CD4-positive, alpha-beta T cell (primary cell): ENCODE data around the gene EDAR. TPM values are rescaled to one million over a fixed set of nuclear protein-coding genes. Genes with fewer than 3 reads are reported as not detected.
A peak's percentile ranks its signal among the peaks of the same experiment; 100 is the strongest.

Source experiments
- ATAC-seq: fragments of 200-7000 bp; cut with Tn5 transposase; one replicate; pipeline ENCODE4 v1.10.0; 2022; ENCODE audit warnings: mild to moderate bottlenecking; ENCODE audit not compliant: poor library complexity
- CTCF ChIA-PET: fragments of 350-600 bp; sonication (Branson Sonifier 250); formaldehyde crosslinking; loops from one replicate; lab custom pipeline; 2021; ENCODE audit warnings: antibody characterized with exemption, inconsistent platforms; lab: Charles Lee
- POLR2A ChIA-PET: fragments of 350-600 bp; sonication (Branson Sonifier 250); formaldehyde crosslinking; loops from one replicate; lab custom pipeline; 2021; ENCODE audit warnings: antibody characterized with exemption, inconsistent platforms; lab: Charles Lee
- DNase-seq, 14 experiments: peaks; one replicate each; pipeline ENCODE4 v3.0.0-alpha.2; 2013 to 2020; ENCODE audit warnings: mixed read lengths in 2 of 14
- H3K27ac ChIP-seq, 2 donors: one replicate each; pipeline versions ENCODE4 v1.5.1 to v1.7.0; 2013; ENCODE audit warnings: low read length in 2 of 2, low read depth in 1 of 2, mild to moderate bottlenecking in 1 of 2
- H3K27me3 ChIP-seq, 2 experiments: 1 replicate in 1 of 2; 2 replicates in 1 of 2; pipeline versions ENCODE4 v1.6.1 to v1.7.0; 2013; ENCODE audit warnings: low read length in 2 of 2, control low read depth in 1 of 2, mild to moderate bottlenecking in 1 of 2, moderate library complexity in 1 of 2; ENCODE audit not compliant: insufficient read depth in 2 of 2, control insufficient read depth in 1 of 2
- H3K36me3 ChIP-seq: one replicate; pipeline ENCODE4 v1.6.1; 2013; ENCODE audit warnings: low read length, control low read depth; ENCODE audit not compliant: insufficient read depth
- H3K4me1 ChIP-seq: one replicate; pipeline ENCODE4 v1.6.1; 2013; ENCODE audit warnings: low read length, control low read depth; ENCODE audit not compliant: insufficient read depth
- H3K4me3 ChIP-seq: one replicate; pipeline ENCODE4 v1.5.1; 2013; ENCODE audit warnings: mild to moderate bottlenecking, low read length, moderate library complexity
- H3K9me3 ChIP-seq, 2 experiments: 1 replicate in 1 of 2; 2 replicates in 1 of 2; pipeline versions ENCODE4 v1.6.1 to v1.7.0; 2013; ENCODE audit warnings: low read length in 2 of 2, mild to moderate bottlenecking in 2 of 2, control low read depth in 1 of 2, moderate library complexity in 1 of 2; ENCODE audit not compliant: control insufficient read depth in 1 of 2, insufficient read depth in 1 of 2
- H3K27ac Mint-ChIP-seq: one replicate; pipeline ENCODE4 v1.8.0; 2020; ENCODE audit warnings: mixed read lengths
- H3K27me3 Mint-ChIP-seq: one replicate; pipeline ENCODE4 v1.8.0; 2021; ENCODE audit warnings: mixed read lengths
- H3K36me3 Mint-ChIP-seq: one replicate; pipeline ENCODE4 v1.8.0; 2021; ENCODE audit warnings: low read depth, mixed read lengths
- H3K4me1 Mint-ChIP-seq: one replicate; pipeline ENCODE4 v1.8.0; 2021; ENCODE audit warnings: low read depth, mixed read lengths
- H3K4me3 Mint-ChIP-seq: one replicate; pipeline ENCODE4 v1.8.0; 2020; ENCODE audit warnings: mild to moderate bottlenecking, mixed read lengths
- H3K9me3 Mint-ChIP-seq: one replicate; pipeline ENCODE4 v1.8.0; 2020; ENCODE audit warnings: mixed read lengths
- intact Hi-C, 2 experiments: fragments of 100-400 bp; cut with DNase I in 1 of 2; cut with micrococcal nuclease in 1 of 2; formaldehyde crosslinking; loops; one replicate each; pipeline versions ENCODE4 v1.15.1 to v1.9.0; 2023 to 2025; cut with DNase I, micrococcal nuclease
- total RNA-seq, 174 experiments: library from RNA in 2 of 174; stranded (reverse) in 2 of 174; gene quantifications; one replicate each; pipeline ENCODE4 v1.2.3 and lab custom pipeline; 2021 to 2026
- TF ChIP-seq, protein P1 (sequence below): fragments of 200-600 bp; IDR thresholded peaks from one replicate; pipeline ENCODE4 v1.8.0; 2022; ENCODE audit warnings: antibody characterized with exemption, mild to moderate bottlenecking

The EDAR gene
- total RNA-seq, 2 experiments from 2014 or later = 9.4 to 10.3 TPM

DNA sequence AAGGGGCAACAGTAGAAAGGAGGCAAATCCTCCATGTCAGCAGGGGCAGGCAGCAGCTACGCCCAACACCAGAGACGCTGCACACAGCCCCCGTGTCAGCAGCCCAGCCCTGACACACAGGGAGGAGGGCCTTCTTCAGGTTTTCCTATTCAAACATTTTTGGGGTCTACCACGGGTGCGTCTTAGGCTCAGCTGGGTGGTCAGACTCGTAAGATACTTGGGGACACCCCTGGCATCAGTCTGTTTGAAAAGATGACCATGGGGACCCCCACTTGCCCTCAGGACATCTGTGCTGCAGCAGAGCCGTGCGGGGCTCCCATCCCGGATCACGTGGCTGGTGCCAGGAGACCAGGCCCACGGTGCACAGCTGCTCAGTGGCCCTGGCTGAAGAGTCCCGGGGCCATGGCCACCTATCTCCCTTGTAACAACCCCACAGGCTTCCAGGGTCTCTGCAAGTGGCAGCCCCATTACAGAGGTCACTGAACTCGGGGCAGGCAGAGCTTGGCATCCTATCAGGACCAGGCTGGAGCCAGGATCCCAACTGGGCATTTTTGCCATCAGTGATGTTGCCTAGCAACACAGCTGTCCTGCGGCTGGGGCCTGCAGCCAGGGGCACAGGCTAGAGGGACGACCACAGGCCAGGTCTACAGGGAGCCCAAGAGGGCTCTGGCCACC is 82.5 kb downstream of the EDAR start:
- Histone ChIP-seq H3K4me3 (no peak overlapping the region), H3K27me3 (no peaks in the 10 kb centered on the region), H3K27ac (no peak overlapping the region), H3K4me1 (no peaks in the 10 kb centered on the region), H3K9me3 (no peaks in the 10 kb centered on the region), H3K36me3 (peaks cover 14% of the 10 kb centered on the region)
- Mint-ChIP-seq H3K4me1 (no peaks in the 10 kb centered on the region), H3K4me3 (no peak overlapping the region), H3K9me3 (no peaks in the 10 kb centered on the region), H3K36me3 (peaks cover 94% of the 10 kb centered on the region), H3K27ac (no peak overlapping the region), H3K27me3 (no peaks in the 10 kb centered on the region)
- ATAC-seq (no peak), DNase-seq (no peak)
- ChIA-PET POLR2A (no interaction called here), CTCF (no interaction called here)
- TF ChIP-seq, protein P1, sequence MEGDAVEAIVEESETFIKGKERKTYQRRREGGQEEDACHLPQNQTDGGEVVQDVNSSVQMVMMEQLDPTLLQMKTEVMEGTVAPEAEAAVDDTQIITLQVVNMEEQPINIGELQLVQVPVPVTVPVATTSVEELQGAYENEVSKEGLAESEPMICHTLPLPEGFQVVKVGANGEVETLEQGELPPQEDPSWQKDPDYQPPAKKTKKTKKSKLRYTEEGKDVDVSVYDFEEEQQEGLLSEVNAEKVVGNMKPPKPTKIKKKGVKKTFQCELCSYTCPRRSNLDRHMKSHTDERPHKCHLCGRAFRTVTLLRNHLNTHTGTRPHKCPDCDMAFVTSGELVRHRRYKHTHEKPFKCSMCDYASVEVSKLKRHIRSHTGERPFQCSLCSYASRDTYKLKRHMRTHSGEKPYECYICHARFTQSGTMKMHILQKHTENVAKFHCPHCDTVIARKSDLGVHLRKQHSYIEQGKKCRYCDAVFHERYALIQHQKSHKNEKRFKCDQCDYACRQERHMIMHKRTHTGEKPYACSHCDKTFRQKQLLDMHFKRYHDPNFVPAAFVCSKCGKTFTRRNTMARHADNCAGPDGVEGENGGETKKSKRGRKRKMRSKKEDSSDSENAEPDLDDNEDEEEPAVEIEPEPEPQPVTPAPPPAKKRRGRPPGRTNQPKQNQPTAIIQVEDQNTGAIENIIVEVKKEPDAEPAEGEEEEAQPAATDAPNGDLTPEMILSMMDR = no peak
- intact Hi-C loops = no loop called here

DNA sequence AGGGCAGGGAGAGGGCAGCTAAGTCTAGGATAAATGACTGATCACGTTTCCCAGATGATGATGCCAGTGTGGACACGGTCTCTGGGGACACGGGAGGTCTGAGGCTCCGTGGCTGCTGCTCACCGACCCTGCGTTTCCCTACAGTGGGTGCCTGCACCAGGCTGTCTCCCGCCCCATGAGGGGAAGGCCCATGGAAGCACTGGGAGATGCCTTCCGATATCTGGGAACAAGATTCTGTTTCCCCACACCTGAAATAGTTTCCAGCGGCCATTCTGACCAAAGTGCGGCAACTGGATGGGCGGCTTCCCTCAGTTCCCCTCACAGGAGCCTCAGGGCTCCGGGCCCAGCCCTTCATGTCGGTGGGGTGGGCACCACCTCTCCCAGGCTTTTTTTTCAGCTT is 83.1 kb downstream of the EDAR start:
- DNase-seq = no peak
- no peak overlapping the region for H3K27ac ChIP-seq
- H3K4me1 Mint-ChIP-seq = no peaks in the 10 kb centered on the region
- H3K27ac Mint-ChIP-seq = no peak overlapping the region
- no peak for ATAC-seq
- H3K9me3 ChIP-seq = no peaks in the 10 kb centered on the region
- no peaks in the 10 kb centered on the region for H3K27me3 ChIP-seq
- intact Hi-C loops = no loop called here
- peaks cover 94% of the 10 kb centered on the region for H3K36me3 Mint-ChIP-seq
- H3K9me3 Mint-ChIP-seq = peaks cover 2% of the 10 kb centered on the region
- ChIA-PET CTCF (no interaction called here), POLR2A (no interaction called here)
- H3K36me3 ChIP-seq = peaks cover 14% of the 10 kb centered on the region
- H3K4me1 ChIP-seq = no peaks in the 10 kb centered on the region
- H3K4me3 Mint-ChIP-seq = no peak overlapping the region
- no peak overlapping the region for H3K4me3 ChIP-seq
- no peaks in the 10 kb centered on the region for H3K27me3 Mint-ChIP-seq
- TF ChIP-seq, protein P1 = no peak

DNA sequence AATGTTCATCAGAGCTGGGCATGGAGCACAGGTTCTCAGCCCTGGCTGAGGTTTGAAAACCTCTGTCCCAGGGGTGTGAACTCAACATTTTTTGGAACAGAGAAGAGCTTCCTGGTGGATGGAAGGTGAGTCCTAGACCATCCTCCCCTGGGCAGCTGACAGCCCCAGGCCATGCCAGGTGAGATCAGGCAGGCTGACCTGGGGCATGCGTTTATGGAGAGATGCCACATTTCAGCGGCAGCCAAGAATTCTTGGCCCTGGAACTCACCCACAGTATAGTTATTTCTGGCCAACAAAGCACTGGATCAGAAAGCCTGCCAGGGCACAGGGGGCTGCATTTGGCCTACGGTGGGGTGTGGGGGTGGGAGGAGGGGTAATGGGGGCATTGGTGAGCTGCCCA is 83.8 kb downstream of the EDAR start:
- CTCF ChIA-PET = no interaction called here

More for the DNA sequence above, 83.8 kb downstream of the EDAR start:
- no peaks in the 10 kb centered on the region for H3K4me1 Mint-ChIP-seq
- H3K27ac ChIP-seq = no peak overlapping the region
- H3K4me3 ChIP-seq = no peak overlapping the region
- H3K36me3 ChIP-seq = peaks cover 14% of the 10 kb centered on the region
- POLR2A ChIA-PET = no interaction called here
- intact Hi-C loops = no loop called here
- no peaks in the 10 kb centered on the region for H3K27me3 Mint-ChIP-seq
- TF ChIP-seq, protein P1 = no peak
- H3K4me3 Mint-ChIP-seq = no peak overlapping the region
- H3K36me3 Mint-ChIP-seq = peaks cover 96% of the 10 kb centered on the region
- H3K9me3 ChIP-seq = peaks cover 0 to 2% of the 10 kb centered on the region in 2 experiments
- peak overlapping the region; percentile 22 for H3K27ac Mint-ChIP-seq
- H3K4me1 ChIP-seq = no peaks in the 10 kb centered on the region
- ATAC-seq (no peak), DNase-seq (no peak)
- H3K27me3 ChIP-seq = no peaks in the 10 kb centered on the region
- H3K9me3 Mint-ChIP-seq = peaks cover 2% of the 10 kb centered on the region
